HG03045 (cell line): ENCODE results near the gene RAB37.

Source experiments
- ATAC-seq: cut with Tn5 transposase; IDR thresholded peaks from one replicate; pipeline ENCODE4 v1.9.1; 2021; ENCODE audit warnings: mild to moderate bottlenecking, moderate library complexity; ENCODE audit not compliant: unreplicated experiment

The RAB37 gene

GRCh38 chr17:74760404-74761105, 23.5 kb downstream of the RAB37 start:
- ATAC-seq: no peak

DNA sequence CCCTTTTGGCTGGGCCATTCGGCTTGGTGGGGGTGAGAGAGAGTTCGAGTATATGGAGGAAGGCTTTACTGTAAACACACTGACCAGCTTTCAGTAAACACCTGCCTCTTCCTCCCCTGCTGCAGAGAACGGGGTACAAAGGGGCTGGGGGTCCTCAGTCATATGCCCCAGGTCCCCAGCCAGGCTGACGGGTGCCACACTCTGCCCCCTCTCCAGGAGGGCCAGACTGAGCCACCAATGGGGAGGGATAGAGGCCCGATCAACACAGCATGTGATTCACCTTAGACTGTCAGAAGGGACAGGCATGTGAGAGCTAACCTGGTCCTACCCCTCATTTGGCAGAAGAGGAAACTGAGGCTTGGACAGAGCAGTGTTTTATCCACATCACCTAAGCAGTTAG, 24.4 kb downstream of the RAB37 start:
- ATAC-seq: no peak

GRCh38 chr17:74761931-74762330, 24.9 kb downstream of the RAB37 start:
- no peak for ATAC-seq

DNA sequence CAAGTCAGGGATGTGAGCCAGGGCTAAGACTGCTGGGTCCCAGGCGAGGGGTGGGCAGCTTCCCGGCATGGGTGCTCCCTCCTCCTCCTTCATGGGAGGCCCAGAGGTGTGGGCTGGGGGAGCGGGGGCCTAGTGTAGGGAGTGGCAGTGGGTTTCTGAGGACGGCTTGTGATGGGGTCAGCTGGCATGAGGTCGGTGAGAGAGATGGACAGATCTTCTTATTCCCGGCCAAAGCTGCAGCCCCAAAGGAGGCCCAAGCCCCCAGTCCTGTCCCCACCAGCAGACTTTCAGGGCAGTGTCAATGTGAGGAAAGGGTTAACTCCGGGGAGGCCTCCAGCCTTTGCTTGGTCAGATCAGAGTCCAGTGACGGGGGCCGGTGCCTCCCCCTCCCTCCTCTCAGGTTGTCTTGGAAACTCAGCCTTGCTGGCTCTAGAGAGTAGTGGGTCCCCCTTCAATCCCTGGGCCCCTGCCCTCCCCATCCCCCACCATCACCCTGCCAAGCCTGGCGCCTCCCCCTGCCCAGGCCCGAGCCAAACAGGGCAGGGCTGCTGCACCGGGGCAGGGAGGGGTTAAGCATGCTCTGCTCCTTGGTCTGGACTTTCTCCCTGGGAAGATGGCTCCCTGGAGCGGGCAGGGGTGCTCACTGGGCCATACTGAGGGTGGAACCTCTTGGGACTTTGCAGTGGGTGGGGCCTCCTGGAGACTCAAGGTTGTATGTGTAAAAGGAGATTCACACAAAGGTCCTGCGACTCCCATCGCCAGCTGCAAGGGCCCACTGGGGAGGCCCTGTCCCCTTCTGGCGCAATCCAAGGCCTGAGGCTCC, 26.7 kb downstream of the RAB37 start:
- ATAC-seq: no peak

GRCh38 chr17:74764751-74765286, 27.8 kb downstream of the RAB37 start:
- no peak for ATAC-seq

DNA sequence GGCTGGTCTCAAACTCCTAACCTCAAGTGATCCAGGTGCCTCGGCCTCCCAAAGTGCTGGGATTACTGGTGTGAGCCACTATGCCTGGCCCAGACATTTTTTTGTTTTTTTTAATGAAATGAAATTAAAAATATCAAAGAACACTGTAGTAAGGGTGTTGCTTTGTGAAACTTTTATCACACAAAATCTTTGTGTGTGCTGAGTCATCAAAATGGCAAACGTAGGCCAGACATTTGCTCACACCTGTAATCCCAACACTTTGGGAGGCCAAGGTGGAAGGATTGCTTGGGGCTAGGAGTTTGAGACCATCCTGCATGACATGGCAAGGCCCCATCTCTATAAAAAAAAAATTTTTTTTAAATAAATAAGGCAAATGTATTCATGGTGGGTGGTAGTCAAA, 29.4 kb downstream of the RAB37 start:
- ATAC-seq: no peak

- ATAC-seq: no peak
Observed at GRCh38 chr17:74767111-74767516, 30.1 kb downstream of the RAB37 start.

DNA sequence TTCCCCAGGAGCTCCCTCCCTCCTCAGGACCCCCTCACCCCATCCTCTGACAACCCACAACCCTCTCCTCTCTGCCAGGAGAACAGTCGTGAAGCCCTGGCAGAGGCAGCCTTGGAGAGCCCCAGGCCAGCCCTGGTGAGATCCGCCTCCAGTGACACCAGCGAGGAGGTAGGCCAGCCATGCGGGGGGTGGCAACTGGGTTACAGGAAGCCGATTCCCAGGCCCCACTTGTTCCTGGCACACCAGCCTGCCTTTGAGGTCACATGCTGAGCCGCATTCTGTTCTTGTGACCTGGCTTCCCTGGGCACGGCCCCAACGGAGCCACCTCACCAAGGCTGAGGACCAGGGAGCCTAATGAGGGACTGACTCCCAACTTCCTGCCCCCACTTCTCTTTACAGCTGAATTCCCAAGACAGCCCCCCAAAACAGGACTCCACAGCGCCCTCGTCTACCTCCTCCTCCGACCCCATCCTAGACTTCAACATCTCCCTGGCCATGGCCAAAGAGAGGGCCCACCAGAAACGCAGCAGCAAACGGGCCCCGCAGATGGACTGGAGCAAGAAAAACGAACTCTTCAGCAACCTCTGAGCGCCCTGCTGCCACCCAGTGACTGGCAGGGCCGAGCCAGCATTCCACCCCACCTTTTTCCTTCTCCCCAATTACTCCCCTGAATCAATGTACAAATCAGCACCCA, 31.2 kb downstream of the RAB37 start:
- ATAC-seq: no peak

DNA sequence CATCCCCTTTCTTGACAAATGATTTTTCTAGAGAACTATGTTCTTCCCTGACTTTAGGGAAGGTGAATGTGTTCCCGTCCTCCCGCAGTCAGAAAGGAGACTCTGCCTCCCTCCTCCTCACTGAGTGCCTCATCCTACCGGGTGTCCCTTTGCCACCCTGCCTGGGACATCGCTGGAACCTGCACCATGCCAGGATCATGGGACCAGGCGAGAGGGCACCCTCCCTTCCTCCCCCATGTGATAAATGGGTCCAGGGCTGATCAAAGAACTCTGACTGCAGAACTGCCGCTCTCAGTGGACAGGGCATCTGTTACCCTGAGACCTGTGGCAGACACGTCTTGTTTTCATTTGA, 31.7 kb downstream of the RAB37 start:
- ATAC-seq: no peak

- no peak for ATAC-seq
Observed at GRCh38 chr17:74769266-74769855, 32.3 kb downstream of the RAB37 start.

- no peak for ATAC-seq
Observed at GRCh38 chr17:74769856-74770497, 32.9 kb downstream of the RAB37 start.

GRCh38 chr17:74770498-74771318, 33.7 kb downstream of the RAB37 start:
- no peak for ATAC-seq

DNA sequence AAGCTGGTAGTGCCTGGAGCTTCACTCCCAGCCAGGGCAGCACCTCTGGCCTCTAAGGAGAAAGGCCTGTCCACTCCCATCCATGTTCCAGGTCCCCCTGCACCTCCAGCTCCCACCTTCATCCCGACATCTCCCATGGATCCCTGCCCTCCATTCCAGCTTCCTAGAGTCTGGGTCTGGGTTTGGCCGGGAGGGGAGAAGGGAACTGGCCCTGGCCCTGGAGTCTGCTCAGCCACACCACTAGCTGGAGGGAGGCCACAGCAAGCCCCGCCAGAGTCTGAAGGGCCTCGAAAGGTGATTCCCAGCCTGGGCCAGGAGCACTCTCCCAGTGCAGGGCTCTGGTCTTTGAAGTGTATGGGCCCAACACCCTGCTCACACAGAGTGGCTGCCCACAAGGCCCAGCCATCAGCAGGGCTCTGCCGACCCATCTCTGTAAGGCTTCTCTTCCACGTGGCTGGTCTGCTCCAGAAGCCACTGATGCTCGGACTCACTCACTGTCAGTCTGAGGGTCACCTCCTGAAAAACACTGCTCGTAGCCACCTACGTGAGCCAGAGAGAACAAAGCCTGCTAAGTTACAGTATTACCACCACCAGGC, 34.4 kb downstream of the RAB37 start:
- no peak for ATAC-seq

DNA sequence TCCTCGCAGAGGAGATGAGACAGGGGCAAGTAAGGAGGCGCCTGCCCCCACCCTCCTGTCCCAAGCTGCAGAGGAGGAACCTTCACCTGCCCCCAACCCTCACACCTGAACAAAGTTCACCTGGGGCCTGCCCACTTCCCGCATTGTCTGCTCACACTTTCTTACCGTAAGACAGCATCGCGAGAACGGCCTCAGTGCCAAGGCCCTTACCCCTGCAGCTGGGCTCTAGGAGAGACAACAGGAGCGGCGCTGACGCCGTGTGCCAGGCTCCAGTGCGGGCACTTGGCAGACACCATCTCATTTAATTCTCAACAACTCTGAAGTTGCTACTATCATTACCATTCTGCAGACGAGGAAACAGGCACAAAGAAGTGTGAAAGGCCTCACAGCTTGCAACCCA, 35.0 kb downstream of the RAB37 start:
- ATAC-seq: no peak

DNA sequence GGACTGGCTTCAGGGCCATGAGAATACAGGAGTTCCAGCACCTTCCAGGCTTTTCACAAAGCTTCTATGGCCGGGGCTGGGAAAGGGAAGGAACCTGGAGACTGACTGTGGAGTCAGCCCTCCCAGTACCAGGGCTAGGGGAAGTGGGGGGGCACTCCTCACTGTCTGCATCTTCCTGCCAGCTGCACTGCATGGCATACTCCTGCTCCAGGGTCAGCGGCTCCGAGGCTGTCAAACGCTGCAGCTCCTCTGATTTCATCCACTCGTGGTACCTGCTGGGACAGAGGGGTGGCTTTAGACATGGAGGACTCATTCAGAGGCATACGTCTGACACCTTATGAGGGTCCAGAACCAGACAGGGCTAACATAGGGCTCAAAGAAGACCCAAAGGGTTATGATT, 36.4 kb downstream of the RAB37 start:
- ATAC-seq: no peak

DNA sequence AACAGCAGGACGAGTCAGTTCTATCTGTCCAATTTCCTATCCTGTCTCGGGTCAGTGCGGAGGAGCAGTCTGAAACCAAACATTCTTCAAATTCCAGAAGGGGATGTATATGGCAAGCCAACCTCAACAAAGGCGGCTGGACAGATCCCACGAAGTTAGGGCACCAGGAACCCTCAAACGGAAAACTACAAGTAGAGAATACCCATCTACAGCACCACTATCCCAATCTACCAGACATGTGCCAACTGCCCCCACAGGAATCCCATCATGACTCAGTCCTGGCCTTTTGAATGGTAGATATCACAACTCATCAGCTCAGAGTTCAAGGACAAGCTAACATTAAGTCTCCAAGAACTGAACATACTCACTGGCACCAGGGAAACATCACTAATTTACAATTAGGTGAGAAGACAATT, 36.8 kb downstream of the RAB37 start:
- no peak for ATAC-seq

DNA sequence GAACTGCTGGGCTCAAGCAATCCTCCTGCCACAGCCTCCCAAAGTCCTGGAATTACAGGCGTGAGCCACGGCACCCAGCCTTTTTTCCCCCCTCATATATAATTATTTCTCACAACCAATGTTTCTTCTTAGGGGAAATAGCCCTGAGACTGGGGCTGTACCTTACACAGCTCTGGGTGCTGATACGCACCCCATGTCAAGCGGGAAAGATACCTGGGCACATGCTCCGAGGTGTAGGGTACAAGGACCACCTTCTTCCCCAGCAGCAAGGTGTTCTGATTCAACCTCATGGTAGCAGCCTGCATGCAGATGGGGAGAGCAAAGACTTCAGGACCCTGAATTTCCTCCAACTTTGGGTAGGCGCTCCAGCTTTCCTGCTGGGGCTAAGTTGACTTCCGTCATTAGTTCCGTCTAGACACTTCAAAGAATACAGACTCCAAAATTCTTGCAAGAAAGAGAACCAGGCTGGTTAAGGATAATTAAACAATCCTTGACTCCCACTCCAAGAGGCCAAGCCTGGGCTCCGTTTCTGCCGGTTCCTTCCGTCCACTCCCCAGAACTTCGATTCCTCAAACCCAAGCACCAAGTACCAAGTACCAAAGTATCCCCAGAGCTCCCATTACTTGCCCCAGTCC, 38.5 kb downstream of the RAB37 start:
- no peak for ATAC-seq

GRCh38 chr17:74776044-74776962, 39.2 kb downstream of the RAB37 start, which contains the start of gene NAT9:
TSS of gene NAT9 (minus strand) at chr17:74776345. CDS start at chr17:74775698, 647 bp downstream.
- peak; percentile 82 for ATAC-seq
